ENCODE measurements around the gene SH3BGRL.
"Not testable (repeated sequence)": the region's sequence is repeated elsewhere in the genome, so short reads cannot be mapped to it uniquely, and the experiment has no call there.

Gene SH3BGRL

DNA sequence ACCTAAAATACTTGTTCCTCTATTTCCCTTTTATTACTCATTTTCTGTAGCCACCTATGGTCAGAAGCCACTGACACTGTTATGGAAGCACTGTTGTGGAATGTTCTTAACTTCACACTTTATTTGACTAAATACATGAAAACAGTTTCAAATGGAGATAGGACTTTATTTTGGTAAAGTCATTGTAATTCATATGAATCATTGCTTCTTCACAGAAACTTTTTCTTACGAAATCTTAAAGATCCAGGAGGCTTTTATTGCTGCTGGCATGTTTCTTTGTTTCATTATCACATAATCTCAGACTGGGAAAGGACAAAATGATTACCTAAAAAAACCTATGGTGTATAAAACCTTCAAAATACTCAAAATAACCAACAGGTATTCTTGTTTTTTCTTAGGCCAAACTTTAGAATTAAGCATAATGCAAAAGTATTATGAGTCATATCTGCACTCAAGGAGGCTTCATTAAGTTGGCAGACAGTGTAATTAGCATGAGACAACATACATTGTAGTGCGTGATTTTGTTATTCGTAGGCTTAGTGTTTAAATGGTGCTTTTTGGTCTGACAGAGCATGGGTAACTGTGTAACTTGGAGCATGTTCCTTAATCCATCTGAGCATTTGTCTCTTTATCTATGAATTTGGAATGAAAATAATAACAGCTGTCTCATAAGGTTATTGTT, 58.0 kb downstream of the SH3BGRL start:
- DNase-seq, result no peak

DNA sequence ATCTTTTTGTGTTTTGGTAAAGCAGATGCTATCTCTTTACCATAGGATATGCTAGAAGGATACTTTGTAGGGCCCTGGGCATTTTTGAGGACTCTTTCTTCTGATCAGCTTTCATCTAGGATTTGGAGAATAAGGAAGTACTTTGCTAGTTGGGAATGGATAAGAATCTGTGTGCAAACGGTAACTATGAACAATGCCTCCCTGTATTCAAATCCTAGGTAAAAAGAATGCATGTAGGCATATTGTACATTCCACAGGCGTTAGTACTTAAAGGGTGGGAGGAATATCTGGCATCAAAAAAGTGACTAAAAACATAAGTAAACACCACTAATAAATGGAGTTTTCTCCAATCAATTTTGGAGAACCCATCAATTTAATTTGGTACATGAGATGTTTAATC, 59.7 kb downstream of the SH3BGRL start:
- no peak for DNase-seq

DNA sequence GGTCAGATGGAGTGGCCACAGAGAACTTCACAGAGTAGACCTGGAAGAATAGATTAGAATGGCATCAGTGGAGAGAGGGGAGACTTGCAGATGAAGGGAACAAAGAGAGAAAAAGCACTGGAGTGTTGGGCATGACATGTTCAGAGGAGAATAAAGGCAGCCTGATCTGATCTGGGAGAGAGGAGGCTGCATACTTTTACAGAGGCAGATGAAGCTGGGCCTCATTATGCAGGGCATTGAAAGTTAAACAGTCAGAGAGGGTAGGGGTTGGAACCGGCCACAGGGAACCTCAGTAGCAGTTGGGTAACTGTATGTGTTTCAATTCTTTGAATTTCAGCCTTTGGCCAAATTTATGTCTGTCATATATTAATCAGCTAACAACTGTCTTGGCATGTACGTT, 61.2 kb downstream of the SH3BGRL start:
- no peak for DNase-seq

- no peak for DNase-seq
Observed at GRCh38 chrX:81278616-81279015, 76.7 kb downstream of the SH3BGRL start.

DNA sequence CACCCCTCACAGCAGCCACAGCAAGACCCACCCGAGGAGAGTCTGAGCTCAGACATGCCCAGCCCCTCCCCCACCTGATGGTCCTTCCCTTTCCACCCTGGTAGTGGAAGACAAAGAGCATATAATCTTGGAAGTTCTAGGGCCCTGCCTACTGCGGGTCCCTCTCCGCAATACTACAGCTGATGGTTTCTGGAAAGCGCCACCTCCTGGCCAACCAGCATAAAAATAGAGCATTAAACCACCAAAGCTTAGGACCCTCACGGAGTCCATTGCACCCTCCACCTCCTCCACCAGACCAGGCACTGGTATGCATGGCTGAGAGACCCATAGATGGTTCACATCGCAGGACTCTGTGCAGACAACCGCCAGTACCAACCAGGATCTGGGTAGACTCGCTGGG, 78.2 kb downstream of the SH3BGRL start:
- no peak for DNase-seq

GRCh38 chrX:81286075-81286474, 84.2 kb downstream of the SH3BGRL start:
- no peak for DNase-seq

GRCh38 chrX:81286608-81287007, 84.7 kb downstream of the SH3BGRL start:
- no peak for DNase-seq

GRCh38 chrX:81291996-81292395, 90.1 kb downstream of the SH3BGRL start:
- DNase-seq, result no peak

- DNase-seq, result no peak
Observed at GRCh38 chrX:81294101-81294500, 92.2 kb downstream of the SH3BGRL start.

DNA sequence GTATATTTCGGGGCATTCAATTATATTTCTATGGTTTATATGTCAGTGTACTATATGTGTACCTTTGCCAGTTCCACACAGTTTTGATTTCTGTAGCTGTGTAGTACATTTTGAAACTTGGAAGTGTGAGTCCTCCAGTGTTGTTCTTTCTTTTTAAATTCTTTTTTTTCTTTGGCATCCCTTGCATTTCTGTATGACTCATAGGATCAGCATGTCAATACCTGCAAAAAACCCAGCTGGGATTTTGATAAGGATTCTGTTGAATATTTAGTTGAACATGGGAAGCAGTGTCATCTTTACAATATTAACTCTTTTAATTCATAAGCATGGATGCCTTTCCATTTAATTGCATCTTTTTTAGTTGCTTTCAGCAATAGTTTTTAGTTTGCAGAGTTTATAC, 100.0 kb downstream of the SH3BGRL start:
- DNase-seq, result no peak

- no peak for DNase-seq
Observed at GRCh38 chrX:81304563-81304962, 102.7 kb downstream of the SH3BGRL start.

- DNase-seq, result no peak
Observed at GRCh38 chrX:81305240-81305639, 103.3 kb downstream of the SH3BGRL start.

- DNase-seq, result no peak
Observed at GRCh38 chrX:81308086-81308829, 106.4 kb downstream of the SH3BGRL start.

DNA sequence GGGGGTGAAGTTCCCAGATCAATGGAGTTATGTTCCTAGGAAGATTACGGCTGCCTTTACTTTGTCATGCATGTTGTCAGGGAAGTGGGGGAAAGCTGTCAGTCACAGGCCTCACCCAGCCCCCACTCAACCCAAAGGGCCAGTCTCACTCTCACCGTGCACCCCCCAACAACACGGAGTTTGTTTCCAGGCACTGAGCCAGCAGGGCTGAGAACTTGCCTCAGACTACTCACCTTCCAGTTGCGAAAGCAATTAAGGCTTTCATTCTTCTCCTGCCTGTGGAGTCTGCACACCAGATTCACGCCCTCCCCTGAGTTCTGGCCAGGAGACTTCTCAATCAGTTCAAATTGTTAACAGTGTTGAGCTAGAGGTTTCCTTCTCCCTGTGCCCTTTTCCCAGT, 114.3 kb downstream of the SH3BGRL start:
- DNase-seq, result no peak

GRCh38 chrX:81331653-81332052, 129.8 kb downstream of the SH3BGRL start:
- not testable (repeated sequence) for DNase-seq

DNA sequence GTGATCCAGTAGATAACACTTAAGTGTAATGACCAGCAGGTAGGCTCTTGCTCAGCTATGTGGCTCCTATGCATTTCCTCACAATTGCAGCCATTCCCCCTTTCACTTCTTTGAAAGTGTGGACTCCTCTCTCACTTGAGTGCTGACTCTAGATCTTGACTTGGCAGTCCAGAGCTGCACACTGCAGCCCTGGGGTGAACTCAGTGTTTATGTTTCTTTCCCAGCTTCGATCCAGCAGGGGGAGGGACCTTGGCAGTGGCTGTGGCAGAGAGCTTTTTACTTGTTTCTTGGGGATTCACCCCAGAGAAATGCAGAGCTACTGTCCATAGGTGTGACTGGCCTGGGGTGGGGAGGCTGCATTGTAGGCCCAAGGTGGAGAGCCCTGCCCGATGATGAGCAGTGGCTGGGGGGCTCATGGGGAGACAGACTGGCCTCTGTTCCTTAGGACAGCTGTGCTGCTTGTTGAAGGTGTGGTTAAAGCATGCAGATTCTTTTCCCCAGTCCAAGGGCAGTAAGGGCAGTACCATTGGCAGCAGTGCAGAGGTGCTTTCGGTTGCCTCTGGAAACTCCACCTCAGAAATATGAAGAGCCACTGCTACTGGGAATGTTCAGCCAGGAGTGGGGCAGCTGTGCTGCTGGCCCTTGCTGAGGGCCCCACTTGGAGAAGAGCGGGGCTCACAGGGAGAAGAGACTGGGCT, 134.7 kb downstream of the SH3BGRL start:
- DNase-seq, result no peak

DNA sequence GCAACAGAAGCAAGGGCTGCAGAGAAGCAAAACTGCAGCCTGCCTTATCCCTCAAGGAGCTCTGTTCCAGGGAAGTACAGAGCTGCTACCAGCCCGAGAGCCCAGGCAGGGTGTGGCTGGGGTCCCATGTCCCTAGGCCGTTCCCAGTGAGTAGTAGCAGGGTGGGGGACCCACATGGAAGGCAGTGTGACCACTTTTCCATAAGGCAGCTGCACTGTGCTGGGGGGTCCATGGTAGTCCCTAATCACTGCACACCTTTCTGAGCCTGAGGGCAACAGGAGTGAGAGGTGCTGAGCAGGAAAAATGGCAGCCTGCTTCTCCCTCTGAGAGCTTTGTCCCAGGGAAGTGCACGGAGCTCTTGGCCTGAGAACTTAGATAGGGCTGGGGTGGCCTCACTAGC, 135.9 kb downstream of the SH3BGRL start:
- no peak for DNase-seq

DNA sequence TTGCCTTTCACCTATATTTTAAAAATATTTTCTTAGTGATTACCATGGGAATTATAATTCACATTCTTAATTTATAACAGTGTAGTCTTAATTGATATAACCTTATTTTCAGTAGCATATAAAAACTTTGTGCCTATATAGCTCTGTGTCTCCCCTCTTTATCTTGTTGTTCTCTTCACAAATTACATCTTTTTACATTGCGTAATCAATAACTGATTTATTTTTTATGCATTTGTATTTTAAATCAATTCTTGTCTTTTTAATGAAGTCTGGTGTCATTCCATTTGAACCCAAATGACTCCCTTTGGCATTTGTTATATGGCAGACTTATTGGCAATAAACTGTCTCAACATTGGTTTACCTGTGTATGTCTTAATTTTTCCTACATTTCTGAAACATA, 137.0 kb downstream of the SH3BGRL start:
- no peak for DNase-seq

DNA sequence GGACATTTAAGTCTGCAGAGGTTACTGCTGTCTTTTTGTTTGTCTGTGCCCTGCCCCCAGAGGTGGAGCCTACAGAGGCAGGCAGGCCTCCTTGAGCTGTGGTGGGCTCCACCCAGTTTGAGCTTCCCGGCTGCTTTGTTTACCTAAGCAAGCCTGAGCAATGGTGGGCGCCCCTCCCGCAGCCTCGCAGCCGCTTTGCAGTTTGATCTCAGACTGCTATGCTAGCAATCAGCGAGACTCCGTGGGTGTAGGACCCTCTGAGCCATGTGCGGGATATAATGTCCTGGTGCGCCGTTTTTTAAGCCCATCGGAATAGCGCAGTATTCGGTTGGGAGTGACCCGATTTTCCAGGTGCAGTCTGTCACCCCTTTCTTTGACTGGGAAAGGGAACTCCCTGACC, 143.4 kb downstream of the SH3BGRL start:
- not testable (repeated sequence) for DNase-seq

Data from NCI-H1930 (cell line).